GM23338 (cell line): ENCODE measurements around the gene COL18A1.

Experiments
- CREB1 ChIP-seq: fragments of 250-450 bp; sonication (Bioruptor Pico); IDR thresholded peaks from 2 replicates; pipeline ENCODE4 v1.5.0; 2020; ENCODE audit warnings: low read depth, mild to moderate bottlenecking, moderate library complexity
- CTCF ChIP-seq, 2 experiments: fragments of 200-600 bp in 1 of 2; sonication (generic) in 1 of 2; conservative IDR thresholded peaks; 2 replicates each; pipeline versions ENCODE4 v1.5.1 to v1.6.1; 2016 to 2017; ENCODE audit warnings: antibody characterized with exemption in 2 of 2, low read depth in 2 of 2, mild to moderate bottlenecking in 2 of 2, moderate library complexity in 1 of 2
- EZH2 ChIP-seq: fragments of 200-600 bp; sonication (generic); IDR thresholded peaks from one replicate; pipeline ENCODE4 v1.8.0; 2017; ENCODE audit warnings: antibody characterized with exemption, mild to moderate bottlenecking, low read depth; ENCODE audit not compliant: unreplicated experiment
- EZH2phosphoT487 ChIP-seq: fragments of 200-600 bp; sonication (generic); IDR thresholded peaks from one replicate; pipeline ENCODE4 v1.8.1; 2018; ENCODE audit warnings: antibody characterized with exemption; ENCODE audit not compliant: unreplicated experiment
- POLR2AphosphoS5 ChIP-seq: IDR thresholded peaks from 2 replicates; pipeline ENCODE4 v1.6.1; 2016; ENCODE audit warnings: antibody characterized with exemption, low read depth

- no peak for TF ChIP-seq CTCF (conservative IDR thresholded peaks at IDR 0.05; ENCODE audit: low read depth in 2 of 2)
- no peak for TF ChIP-seq EZH2phosphoT487
- no peak for TF ChIP-seq EZH2
- no peak for TF ChIP-seq CREB1 (CRISPR knock-in tag)
- TF ChIP-seq POLR2AphosphoS5 = no peak
Observed at GRCh38 chr21:45528028-45528705, 123.2 kb downstream of the COL18A1 start.
